ENCODE results near the gene CYP51A1.

Gene CYP51A1

GRCh38 chr7:92137557-92137956 is 3.3 kb upstream of the CYP51A1 start:
- no peak for TF ChIP-seq CTCF (IDR thresholded peaks at IDR 0.05; ENCODE audit: control extremely low read depth, extremely low read depth, low read depth, missing control alignments)
- no peak for DNase-seq (ENCODE audit: extremely low spot score)
- ChIA-PET CTCF (interaction anchor here (1.2 kb wide), 2 partner anchors 42 to 310 kb away, joined by 3 to 5 read pairs; partner anchors contain the start of genes GATAD1 and LRRD1), POLR2A (no interaction called here)

- ChIA-PET CTCF (interaction anchor here (0.7 to 2.0 kb wide), 10 partner anchors 10 to 326 kb away, joined by 3 to 5 read pairs (median 4); partner anchors contain the start of gene GATAD1), POLR2A (interaction anchor here (1.0 kb wide), 1 partner anchor 10 kb away, joined by 3 read pairs; no protein-coding TSS in a partner anchor)
- DNase-seq (ENCODE audit: extremely low spot score): peak; percentile 20
- TF ChIP-seq CTCF (IDR thresholded peaks at IDR 0.05; ENCODE audit: control extremely low read depth, extremely low read depth, low read depth, missing control alignments): no peak
These were observed 994 bp upstream of the CYP51A1 start for GRCh38 chr7:92135052-92135889.

GRCh38 chr7:92133737-92134270 is 473 bp downstream of the CYP51A1 start:
- peak; percentile 54 for TF ChIP-seq CTCF (IDR thresholded peaks at IDR 0.05; ENCODE audit: control extremely low read depth, extremely low read depth, low read depth, missing control alignments)
- ChIA-PET CTCF (interaction anchor here (0.6 to 2.0 kb wide), 12 partner anchors 8 to 313 kb away, joined by 3 to 5 read pairs (median 4); partner anchors contain the start of genes ANKIB1, GATAD1 and KRIT1), POLR2A (interaction anchor here (0.6 kb wide), 1 partner anchor 14 kb away, joined by 5 read pairs; no protein-coding TSS in a partner anchor)
- peak; percentile 57 for DNase-seq (ENCODE audit: extremely low spot score)

GRCh38 chr7:92133133-92133736 is 1.0 kb downstream of the CYP51A1 start:
- TF ChIP-seq CTCF (IDR thresholded peaks at IDR 0.05; ENCODE audit: control extremely low read depth, extremely low read depth, low read depth, missing control alignments): no peak
- ChIA-PET POLR2A (interaction anchor here (0.6 kb wide), 1 partner anchor 14 kb away, joined by 5 read pairs; no protein-coding TSS in a partner anchor), CTCF (interaction anchor here (0.8 to 2.0 kb wide), 9 partner anchors 14 to 314 kb away, joined by 3 to 5 read pairs (median 4); partner anchors contain the start of genes ANKIB1, GATAD1 and KRIT1)
- DNase-seq (ENCODE audit: extremely low spot score): no peak

- no peak for TF ChIP-seq CTCF (IDR thresholded peaks at IDR 0.05; ENCODE audit: control extremely low read depth, extremely low read depth, low read depth, missing control alignments)
- ChIA-PET CTCF (interaction anchor here (0.6 to 1.4 kb wide), 4 partner anchors 13 to 329 kb away, joined by 3 read pairs; partner anchors contain the start of gene GATAD1), POLR2A (interaction anchor here (0.7 kb wide), 1 partner anchor 11 kb away, joined by 4 read pairs; no protein-coding TSS in a partner anchor)
- DNase-seq (ENCODE audit: extremely low spot score): no peak
These were observed 2.4 kb downstream of the CYP51A1 start for GRCh38 chr7:92131764-92132330.
